GM12878 (cell line): ENCODE data around the gene CMSS1. TPM values are rescaled to one million over a fixed set of nuclear protein-coding genes. Genes with fewer than 3 reads are reported as not detected.

Experiments used
- ATAC-seq: fragments of 200-7000 bp; cut with Tn5 transposase; 3 replicates; pipeline ENCODE4 v1.9.1; 2020; ENCODE audit warnings: mild to moderate bottlenecking, moderate library complexity
- BruUV-seq: library from RNA; stranded (reverse); fragments of 400-500 nt; replicated peaks from 2 replicates; lab custom pipeline; 2021; lab: Mats Ljungman, UMichigan
- CTCF ChIA-PET: fragments of 300-600 bp; sonication (Branson Sonifier 250); formaldehyde crosslinking; extraction: SDS; loops from one replicate; lab custom pipeline; 2021; ENCODE audit warnings: inconsistent platforms; lab: Yijun Ruan, JAX
- POLR2A ChIA-PET: fragments of 350-600 bp; formaldehyde crosslinking; extraction: SDS; loops from one replicate; lab custom pipeline; 2021; ENCODE audit warnings: inconsistent platforms; lab: Charles Lee
- RAD21 ChIA-PET: fragments of 300-600 bp; sonication (Branson Sonifier 250); formaldehyde crosslinking; loops from one replicate; lab custom pipeline; 2023; ENCODE audit warnings: antibody characterized with exemption; ENCODE audit not compliant: unreplicated experiment; lab: Charles Lee
- SMC1A ChIA-PET: fragments of 300-600 bp; sonication (Branson Sonifier 250); formaldehyde crosslinking; loops from one replicate; lab custom pipeline; 2023; ENCODE audit not compliant: unreplicated experiment, uncharacterized antibody; lab: Charles Lee
- DNase-seq: peaks from one replicate; pipeline ENCODE4 v3.0.0-alpha.2; 2011; ENCODE audit warnings: low read depth, low spot score
- FAIRE-seq: peaks from 3 replicates; lab custom pipeline; 2011; peaks lifted over from hg19 to GRCh38; lab: Jason Lieb, UNC
- H2AFZ ChIP-seq: 2 replicates; pipeline ENCODE4 v1.6.0; 2011; ENCODE audit warnings: low read depth, low read length, control low read depth; ENCODE audit not compliant: control insufficient read depth
- H3K27ac ChIP-seq: 2 replicates; pipeline ENCODE4 v1.5.1; 2011; ENCODE audit warnings: control low read depth; ENCODE audit not compliant: control insufficient read depth, insufficient read depth
- H3K27me3 ChIP-seq, 2 experiments: replicated peaks in 1 of 2; 2 replicates each; pipeline versions ENCODE4 v1.6.0 to v1.6.1; 2011; ENCODE audit warnings: low read length in 1 of 2; ENCODE audit not compliant: control insufficient read depth in 2 of 2, insufficient read depth in 2 of 2
- H3K36me3 ChIP-seq, 2 experiments: 2 replicates each; pipeline ENCODE4 v1.5.1; 2011; ENCODE audit warnings: low read length in 1 of 2; ENCODE audit not compliant: control insufficient read depth in 2 of 2, insufficient read depth in 2 of 2
- H3K4me1 ChIP-seq: 2 replicates; pipeline ENCODE4 v1.6.1; 2011; ENCODE audit warnings: mild to moderate bottlenecking, low read length, moderate library complexity, mixed read lengths; ENCODE audit not compliant: control insufficient read depth, insufficient read depth
- H3K4me2 ChIP-seq: 2 replicates; pipeline ENCODE4 v1.6.0; 2011; ENCODE audit warnings: control low read depth; ENCODE audit not compliant: control insufficient read depth, insufficient read depth
- H3K4me3 ChIP-seq: fragments of 200-600 bp; sonication (generic); 2 replicates; pipeline ENCODE4 v1.5.1; 2016
- H3K79me2 ChIP-seq: 2 replicates; pipeline ENCODE4 v1.6.0; 2011; ENCODE audit warnings: low read length; ENCODE audit not compliant: control insufficient read depth, insufficient read depth
- H3K9ac ChIP-seq: 2 replicates; pipeline ENCODE4 v1.8.0; 2011; ENCODE audit warnings: low read length, control low read depth, mixed read lengths; ENCODE audit not compliant: control insufficient read depth, insufficient read depth
- H3K9me3 ChIP-seq: replicated peaks from 3 replicates; pipeline ENCODE4 v1.5.1; 2011; ENCODE audit warnings: mild to moderate bottlenecking, low read length; ENCODE audit not compliant: control insufficient read depth, insufficient read depth
- H4K20me1 ChIP-seq: 2 replicates; pipeline ENCODE4 v1.6.0; 2011; ENCODE audit not compliant: control insufficient read depth, insufficient read depth
- CHD4 ChIP-seq: fragments of 200-600 bp; sonication (generic); IDR thresholded peaks from 2 replicates; pipeline ENCODE4 v1.6.1; 2016; ENCODE audit warnings: mild to moderate bottlenecking
- EP300 ChIP-seq, 2 experiments: fragments of 150-350 bp in 1 of 2; IDR thresholded peaks; 2 replicates each; pipeline ENCODE4 v1.6.1; 2011 to 2012; ENCODE audit warnings: low read depth in 2 of 2, low read length in 2 of 2, borderline replicate concordance in 1 of 2, improper control_type of control experiment in 1 of 2, inconsistent platforms in 1 of 2; ENCODE audit not compliant: control insufficient read depth in 1 of 2
- ESRRA ChIP-seq: IDR thresholded peaks from 2 replicates; pipeline ENCODE4 v1.6.1; 2012; ENCODE audit warnings: mild to moderate bottlenecking, low read length, improper control_type of control experiment
- MYB ChIP-seq: fragments of 150-350 bp; IDR thresholded peaks from 2 replicates; pipeline ENCODE4 v1.6.1; 2014; ENCODE audit warnings: mild to moderate bottlenecking, low read depth, low read length, borderline replicate concordance
- PML ChIP-seq: IDR thresholded peaks from 2 replicates; pipeline ENCODE4 v1.6.1; 2012; ENCODE audit warnings: low read length, inconsistent platforms
- RB1 ChIP-seq: fragments of 450-650 bp; formaldehyde crosslinking; IDR thresholded peaks from 2 replicates; pipeline ENCODE4 v1.6.1; 2017; ENCODE audit warnings: mild to moderate bottlenecking, borderline replicate concordance
- RBBP5 ChIP-seq: fragments of 200-600 bp; sonication (generic); conservative IDR thresholded peaks from 2 replicates; pipeline ENCODE4 v1.6.1; 2016
- RFX5 ChIP-seq: IDR thresholded peaks from 2 replicates; pipeline ENCODE4 v1.6.1; 2011; ENCODE audit warnings: low read depth, low read length, improper control_type of control experiment
- SIX5 ChIP-seq: IDR thresholded peaks from 2 replicates; pipeline ENCODE4 v1.6.1; 2011; ENCODE audit warnings: mild to moderate bottlenecking, low read depth, low read length, moderate library complexity; ENCODE audit not compliant: severe bottlenecking
- ZNF274 ChIP-seq: IDR thresholded peaks from one replicate; pipeline ENCODE4 v1.8.0; 2011; ENCODE audit not compliant: insufficient read length, insufficient read depth
- WGBS: methylation state at CpG from one replicate; pipeline ENCODE4 v1.1.6; 2016; ENCODE audit warnings: low lambda C conversion rate; ENCODE audit not compliant: insufficient replicate concordance, insufficient coverage; ENCODE audit errors: missing lambda C conversion rate; 5-methylcytosine and 5-hydroxymethylcytosine counted together
- in situ Hi-C: fragments of 300-500 bp; cut with MboI; formaldehyde crosslinking; loops from 9 replicates; pipeline ENCODE4 v1.14.3; 2018; ENCODE audit warnings: mixed read lengths
- intact Hi-C: fragments of 100-400 bp; cut with micrococcal nuclease; formaldehyde crosslinking; loops from one replicate; pipeline ENCODE4 v1.14.2; 2022; ENCODE audit not compliant: unreplicated experiment
- polyA plus RNA-seq, 11 experiments: library from polyadenylated mRNA; depleted of rRNA in 4 of 11; unstranded in 6 of 11; stranded (reverse) in 5 of 11; fragments of >200 nt; fragmentation: Nextera tagmentation in 4 of 11; fragmentation: Illumina TruSeq in 1 of 11; extraction: Ambion mirVana in 4 of 11; extraction: Trizol in 1 of 11; gene quantifications; 1 replicate in 1 of 11; 2 replicates in 10 of 11; pipeline versions ENCODE4 v1.2.1 to v1.2.3, GENCODE V29; 2011 to 2016; ENCODE audit warnings: inconsistent platforms in 2 of 11, missing spikeins in 2 of 11, low read depth in 1 of 11
- total RNA-seq, 4 experiments: library from RNA; depleted of rRNA in 3 of 4; stranded (reverse); fragments of >200 nt in 3 of 4; fragmentation: Illumina TruSeq in 1 of 4; extraction: Trizol in 1 of 4; gene quantifications; 2 replicates each; pipeline versions ENCODE4 v1.2.1 to v1.2.3, GENCODE V29; 2013 to 2021
- TF ChIP-seq, protein P1 (sequence below): fragments of 450-650 bp; IDR thresholded peaks from 2 replicates; pipeline ENCODE4 v1.6.1; 2014; ENCODE audit warnings: mild to moderate bottlenecking

Gene CMSS1
- total and polyA plus RNA-seq, 10 of the 15 experiments (the other 5 are each of a cell fraction or from before 2014, with no cell fraction given): 31.0 to 118 (median 70.1) TPM

DNA sequence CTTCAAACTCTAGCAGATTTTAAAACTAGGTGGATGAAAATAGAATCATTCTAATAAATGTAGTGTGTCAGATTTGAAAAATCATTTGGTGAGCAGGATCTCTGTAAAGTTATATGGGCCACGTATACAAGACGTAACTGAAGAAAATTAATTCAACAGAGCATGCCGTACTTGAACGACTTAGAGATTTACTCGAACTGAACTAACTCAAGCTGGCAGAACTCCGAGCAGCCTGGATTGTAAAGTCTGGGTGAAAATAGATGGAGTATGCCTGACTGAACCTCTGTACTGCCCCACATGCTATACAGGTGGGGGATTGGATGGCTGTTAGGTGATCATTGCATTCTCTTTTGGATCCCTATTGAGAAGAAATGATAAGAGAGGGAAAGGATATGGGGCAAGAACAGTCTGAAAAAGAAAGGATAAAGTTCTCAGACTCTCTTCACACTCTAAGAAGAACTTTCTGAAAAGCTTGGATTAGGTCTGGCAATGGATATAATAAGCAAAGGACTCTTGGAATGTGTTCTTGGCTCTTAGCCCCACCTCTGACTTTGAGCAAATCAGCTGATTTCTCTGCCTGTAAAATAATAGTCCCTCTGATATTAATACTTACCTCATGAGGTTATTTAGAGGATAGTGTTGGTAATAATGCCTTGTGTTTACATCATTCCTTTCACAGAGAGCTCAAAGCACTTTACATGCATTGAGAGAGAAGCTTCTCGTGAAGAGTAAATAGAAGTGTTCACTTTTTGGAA, 149.2 kb downstream of the CMSS1 start:
- Histone ChIP-seq H3K27me3 (no peaks in the 10 kb centered on the region), H3K36me3 (no peaks in the 10 kb centered on the region), H3K4me1 (peaks cover 17% of the 10 kb centered on the region), H3K9ac (no peak overlapping the region), H3K4me3 (no peak overlapping the region), H3K4me2 (no peak overlapping the region), H4K20me1 (no peaks in the 10 kb centered on the region), H3K27ac (no peak overlapping the region), H3K79me2 (no peaks in the 10 kb centered on the region), H3K9me3 (no peaks in the 10 kb centered on the region), H2AFZ (no peak overlapping the region)
- 97% methylated on average over 7 of the region's 7 CpGs for WGBS
- ChIA-PET RAD21 (interaction anchor here (0.9 kb wide), 1 partner anchor 81 kb away, joined by 3 read pairs; no protein-coding TSS in a partner anchor), SMC1A (interaction anchor here (1.1 kb wide), 1 partner anchor 11 kb away, joined by 3 read pairs; no protein-coding TSS in a partner anchor), CTCF (no interaction called here), POLR2A (no interaction called here)
- TF ChIP-seq PML (no peak), MYB (no peak), RBBP5 (no peak), RFX5 (no peak), RB1 (no peak), SIX5 (no peak), CHD4 (no peak), ESRRA (no peak), EP300 (IDR thresholded peaks at IDR 0.05; ENCODE audit: borderline replicate concordance in 1 of 2, control insufficient read depth in 1 of 2, low read depth in 2 of 2, low read length in 2 of 2) (no peak), ZNF274 (no peak)
- TF ChIP-seq, protein P1, sequence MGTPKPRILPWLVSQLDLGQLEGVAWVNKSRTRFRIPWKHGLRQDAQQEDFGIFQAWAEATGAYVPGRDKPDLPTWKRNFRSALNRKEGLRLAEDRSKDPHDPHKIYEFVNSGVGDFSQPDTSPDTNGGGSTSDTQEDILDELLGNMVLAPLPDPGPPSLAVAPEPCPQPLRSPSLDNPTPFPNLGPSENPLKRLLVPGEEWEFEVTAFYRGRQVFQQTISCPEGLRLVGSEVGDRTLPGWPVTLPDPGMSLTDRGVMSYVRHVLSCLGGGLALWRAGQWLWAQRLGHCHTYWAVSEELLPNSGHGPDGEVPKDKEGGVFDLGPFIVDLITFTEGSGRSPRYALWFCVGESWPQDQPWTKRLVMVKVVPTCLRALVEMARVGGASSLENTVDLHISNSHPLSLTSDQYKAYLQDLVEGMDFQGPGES: no peak
- ATAC-seq (no peak), DNase-seq (no peak), FAIRE-seq (no peak)
- in situ Hi-C loops (no loop called here), intact Hi-C loops (no loop called here)
- no TSS peak for BruUV-seq
